Iris pigment epithelial cell (primary cell): ENCODE measurements around the gene PTBP1.

ENCODE experiments used
- DNase-seq: peaks from one replicate; pipeline ENCODE4 v3.0.0-alpha.2; 2011; ENCODE audit warnings: low read depth

Gene PTBP1

DNA sequence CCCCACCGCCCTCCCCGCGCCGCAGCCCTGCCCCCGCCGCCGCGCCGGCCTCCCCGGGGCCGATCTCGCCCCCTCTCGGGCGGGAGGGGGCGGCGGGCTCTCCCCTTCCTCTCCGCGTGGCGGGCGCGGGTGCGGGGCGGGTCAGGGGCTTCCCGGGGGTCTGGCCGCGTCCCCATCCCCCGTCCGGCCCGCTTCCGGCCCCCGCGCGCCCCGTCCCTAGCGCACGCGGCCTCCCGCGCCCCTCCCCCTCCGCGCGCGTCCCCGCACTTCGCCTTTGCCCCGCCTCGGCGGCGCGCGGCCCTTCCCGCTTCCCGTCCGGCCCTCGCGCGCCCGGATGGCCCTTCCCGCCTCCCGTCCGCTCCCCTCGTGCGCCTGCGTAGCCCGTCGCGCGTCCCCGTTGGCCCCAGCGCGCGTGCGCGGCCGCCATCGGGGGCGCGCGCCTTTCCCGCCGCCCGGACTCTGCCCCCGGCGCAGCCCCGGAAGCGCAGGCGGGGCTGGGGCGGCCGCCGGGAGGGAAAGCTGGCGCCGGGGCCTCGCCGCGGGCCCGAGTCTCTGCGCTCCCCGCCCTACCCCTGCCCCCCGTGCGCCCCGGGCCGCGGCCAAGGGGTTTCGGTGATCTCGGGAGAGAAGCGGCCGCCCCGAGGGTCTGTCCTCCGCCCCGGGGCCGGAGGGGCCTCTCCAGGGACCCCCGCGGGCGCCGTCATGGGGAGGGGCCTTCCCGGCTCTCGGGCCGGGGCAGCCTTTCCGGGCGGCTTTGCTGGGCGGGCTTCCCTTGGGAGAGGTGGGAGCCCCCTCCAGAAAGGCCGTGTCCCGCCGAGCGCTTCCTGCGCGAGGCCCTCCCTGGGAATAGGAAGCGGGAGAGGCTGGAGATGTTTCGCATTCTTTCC is 519 bp downstream of the PTBP1 start:
- DNase-seq, result peak; percentile 90

DNA sequence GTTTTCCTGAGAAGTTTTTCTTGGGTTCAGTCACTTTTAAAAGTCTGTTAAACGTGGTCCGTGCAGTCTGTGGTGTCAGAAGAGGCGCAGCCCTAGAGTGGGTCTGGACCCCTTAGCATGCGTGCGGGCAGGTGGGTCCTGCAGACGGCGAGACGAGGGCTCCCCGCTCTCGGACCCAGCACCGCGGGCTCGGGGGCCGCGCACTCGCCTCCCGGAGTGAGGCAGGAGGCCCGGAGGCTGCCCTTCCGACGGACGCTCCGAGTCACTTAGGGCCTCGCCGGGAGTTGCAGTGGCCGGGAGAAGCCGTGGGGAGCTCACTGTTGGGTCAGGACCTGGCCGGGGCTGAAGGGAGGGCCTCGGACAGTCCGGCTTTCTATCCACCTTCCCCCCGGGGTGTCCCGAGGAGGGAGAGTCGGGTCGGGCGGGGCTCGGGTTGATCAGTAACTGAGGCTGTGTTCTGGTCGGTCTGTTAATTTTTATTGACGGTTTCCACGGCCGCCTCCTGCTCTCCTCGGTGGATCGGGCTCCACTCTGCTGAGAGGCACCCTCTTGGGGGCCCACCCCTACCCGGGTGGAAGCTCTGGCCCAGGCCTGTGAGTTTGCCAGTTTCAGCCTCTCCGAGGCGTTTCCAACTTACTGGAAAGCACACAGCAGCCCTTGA is 1.3 kb downstream of the PTBP1 start:
- peak; percentile 29 for DNase-seq

DNA sequence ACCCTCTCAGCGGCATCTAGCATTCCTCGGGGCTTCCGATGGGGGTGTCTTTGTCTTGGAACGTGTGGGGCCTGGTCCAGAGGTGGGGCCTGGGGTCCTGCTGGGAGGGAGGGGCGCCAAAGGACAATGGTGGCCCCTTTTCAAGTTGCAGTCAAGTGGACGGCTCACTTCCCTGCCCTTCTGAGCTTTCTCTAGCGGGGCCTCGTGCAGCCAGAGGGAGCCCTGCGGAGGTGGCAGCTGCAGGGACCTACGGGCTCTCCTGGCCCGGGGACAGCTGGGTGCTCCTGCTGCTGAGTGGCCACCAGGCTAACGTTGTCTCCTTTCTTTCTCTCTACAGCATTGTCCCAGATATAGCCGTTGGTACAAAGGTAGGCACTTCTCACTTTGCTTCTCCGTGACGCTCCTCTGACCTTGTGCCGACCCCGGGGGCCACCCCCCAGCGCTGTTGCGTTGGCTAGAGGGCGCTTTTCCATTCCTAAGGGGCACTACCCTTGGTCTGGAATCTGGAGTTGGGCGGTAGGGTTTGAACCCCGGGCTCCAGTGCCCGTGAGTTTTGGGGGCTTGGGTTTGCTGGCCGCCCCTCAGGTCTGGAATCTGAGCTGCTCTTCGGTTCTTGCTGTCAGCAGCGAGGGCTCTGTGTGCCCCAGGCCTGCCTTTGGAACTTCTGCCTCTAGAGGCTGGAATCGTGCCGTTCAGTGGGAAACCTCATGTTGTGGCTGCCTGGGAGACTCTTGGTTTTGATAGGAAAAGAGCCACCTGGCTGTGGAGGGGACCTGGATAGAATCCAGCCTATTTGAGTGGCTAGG is 2.0 kb downstream of the PTBP1 start:
- DNase-seq, result peak; percentile 53

DNA sequence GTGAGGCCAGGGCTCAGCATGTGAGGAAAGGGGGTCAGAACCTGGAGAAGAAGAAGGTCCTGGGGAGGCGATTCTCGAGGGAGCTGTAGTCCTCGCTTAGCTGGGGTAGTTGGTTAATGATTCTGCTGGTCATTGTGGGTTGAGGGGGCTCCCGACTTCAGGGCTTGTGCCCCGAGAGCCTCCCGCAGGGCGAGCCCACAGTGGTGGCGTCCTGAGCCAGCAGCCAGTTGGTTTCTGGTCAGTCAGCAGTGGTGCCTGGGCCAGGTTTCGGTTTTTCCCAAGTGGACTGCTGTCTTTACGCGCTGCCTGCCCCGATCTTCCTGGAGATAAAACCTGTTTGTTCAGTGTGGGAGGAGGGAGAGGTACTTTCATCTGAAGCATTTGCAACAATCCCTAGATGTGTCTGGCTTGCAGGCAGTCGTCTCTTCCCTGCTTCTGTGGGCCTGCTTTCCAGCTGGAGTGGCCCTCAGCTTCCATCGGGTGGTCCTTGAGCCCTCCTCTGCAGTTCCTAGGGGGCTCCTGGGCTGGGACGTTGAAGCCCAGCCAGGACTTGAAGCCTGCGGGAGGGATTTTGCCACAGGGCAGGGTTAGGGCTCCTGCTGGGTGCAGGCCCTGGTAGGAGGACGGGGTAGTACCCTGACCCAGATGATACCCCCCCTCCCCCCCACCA is 3.2 kb downstream of the PTBP1 start:
- DNase-seq, result peak; percentile 67

DNA sequence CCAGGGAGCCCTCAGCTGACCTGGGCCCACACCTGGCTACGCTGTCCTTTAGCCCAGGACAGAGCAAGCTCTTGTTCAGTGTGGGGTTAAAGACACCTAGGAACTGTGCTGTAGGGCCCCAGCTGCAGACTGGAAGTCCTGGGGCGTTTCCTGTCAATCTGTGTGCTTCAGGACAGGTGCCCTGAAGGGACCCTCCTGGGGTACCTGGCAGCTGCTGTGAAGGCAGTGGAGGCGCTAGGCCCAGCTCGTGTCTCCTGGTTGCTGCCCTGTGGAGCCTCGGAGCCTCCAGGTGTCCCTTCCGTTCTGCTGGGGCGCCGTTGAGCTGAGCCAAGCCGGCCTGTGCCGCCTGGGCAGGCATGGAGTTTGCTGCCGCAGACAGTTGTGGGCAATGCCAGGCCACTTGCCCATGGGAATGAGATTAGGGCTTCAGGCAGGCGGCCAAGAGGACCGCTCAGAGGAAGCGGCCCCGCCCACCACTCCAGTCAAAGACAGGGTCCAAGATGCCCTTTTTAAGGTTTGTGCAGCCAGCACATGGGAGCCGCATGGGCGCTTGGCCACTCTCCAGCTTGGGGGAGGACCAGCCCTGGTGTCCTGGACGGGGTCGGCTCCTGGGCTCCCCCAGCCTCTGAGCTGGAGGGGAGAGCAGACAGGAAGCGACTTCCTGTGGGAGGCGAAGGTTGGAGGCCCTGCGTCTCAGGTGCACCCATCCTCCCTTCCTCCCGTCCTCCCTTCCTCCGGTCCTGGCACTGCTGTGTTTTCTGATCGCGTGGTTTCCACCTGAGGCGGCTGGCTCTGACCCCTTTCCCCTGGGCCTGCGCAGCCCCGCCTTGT is 4.0 kb downstream of the PTBP1 start:
- DNase-seq, result no peak

DNA sequence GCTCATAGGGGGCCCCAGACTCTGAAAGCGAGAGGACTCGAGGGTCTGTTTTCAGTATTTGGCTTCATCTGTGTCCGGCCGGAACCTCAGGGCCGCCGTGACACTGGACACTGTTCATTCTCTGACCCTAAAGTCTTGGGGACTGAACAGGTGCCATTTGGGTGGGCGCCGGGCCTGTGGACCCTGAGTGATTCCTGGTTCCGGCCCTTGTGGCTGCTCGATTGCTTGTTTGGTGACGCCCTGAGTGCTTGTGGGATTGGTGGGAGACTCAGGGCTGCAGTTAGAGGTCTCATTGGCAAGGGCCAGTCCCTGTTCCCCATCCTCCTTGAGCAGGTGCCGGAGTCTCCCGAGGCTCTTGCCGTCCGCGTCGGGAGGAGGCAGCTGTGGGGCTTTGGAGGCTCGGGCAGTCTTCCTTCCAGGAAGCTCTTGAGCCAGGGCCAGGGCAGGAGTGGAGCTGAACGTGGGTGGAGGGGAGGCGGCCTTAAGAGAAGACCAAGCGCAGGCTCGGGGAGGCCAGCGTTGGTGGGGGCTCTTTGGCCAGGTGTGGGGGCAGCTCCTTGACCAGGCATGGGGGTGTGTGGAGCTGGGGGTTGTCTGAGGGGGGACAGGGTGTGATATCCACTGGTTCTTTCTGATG is 4.7 kb downstream of the PTBP1 start:
- DNase-seq, result peak; percentile 77

DNA sequence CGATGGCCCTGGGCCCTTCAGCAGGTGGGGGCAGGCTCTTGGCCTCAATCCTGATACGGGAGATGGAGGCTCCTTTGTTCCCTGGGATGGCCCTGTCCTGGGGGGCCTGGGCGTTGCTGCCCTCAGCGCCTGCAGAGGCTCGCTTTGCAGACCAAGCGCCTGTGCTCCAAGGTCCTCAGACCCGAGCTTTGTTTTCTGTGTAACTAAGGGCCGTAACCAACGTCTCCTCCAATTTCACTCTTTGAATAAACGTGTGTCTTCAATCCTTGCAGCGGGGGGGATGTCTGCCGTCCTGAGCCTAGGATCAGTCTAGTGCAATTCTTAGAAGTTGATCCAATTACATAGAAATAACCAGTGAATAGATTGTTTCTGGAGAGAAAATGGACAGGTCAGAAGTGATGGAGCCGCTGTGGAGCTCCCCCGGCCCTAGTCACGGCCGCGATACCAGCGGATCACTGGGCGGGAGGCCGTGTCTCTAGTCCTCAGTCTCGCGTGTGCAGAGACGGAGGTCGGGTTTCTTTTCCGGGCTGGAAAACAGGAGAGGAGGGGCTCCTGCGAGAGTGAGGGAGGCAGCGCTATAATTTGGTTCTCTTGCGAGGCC is 5.3 kb downstream of the PTBP1 start:
- peak; percentile 74 for DNase-seq

DNA sequence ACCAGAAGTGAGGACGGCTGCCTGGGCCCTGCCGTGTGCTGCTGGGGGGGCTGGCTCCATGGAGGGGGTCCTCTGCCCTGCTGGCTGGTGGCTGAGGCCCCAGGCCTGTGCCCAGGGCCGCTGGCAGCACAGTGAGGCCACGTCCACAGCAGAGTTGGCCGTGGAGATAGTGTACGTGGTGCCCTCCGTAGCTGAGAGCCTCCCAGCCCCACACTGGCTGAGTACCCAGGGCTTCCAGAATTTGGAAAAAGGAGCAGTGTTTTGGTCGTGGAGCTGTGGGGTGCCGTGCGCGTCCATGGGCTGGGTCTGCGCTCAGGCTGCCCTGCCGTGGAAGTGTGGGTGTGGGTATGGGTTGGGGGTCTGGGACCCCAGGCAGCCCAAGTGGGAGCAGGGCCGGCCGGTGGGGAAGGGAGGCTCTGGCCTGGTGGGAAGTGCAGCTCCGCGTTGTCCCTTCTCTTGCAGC is 5.9 kb downstream of the PTBP1 start:
- no peak for DNase-seq

DNA sequence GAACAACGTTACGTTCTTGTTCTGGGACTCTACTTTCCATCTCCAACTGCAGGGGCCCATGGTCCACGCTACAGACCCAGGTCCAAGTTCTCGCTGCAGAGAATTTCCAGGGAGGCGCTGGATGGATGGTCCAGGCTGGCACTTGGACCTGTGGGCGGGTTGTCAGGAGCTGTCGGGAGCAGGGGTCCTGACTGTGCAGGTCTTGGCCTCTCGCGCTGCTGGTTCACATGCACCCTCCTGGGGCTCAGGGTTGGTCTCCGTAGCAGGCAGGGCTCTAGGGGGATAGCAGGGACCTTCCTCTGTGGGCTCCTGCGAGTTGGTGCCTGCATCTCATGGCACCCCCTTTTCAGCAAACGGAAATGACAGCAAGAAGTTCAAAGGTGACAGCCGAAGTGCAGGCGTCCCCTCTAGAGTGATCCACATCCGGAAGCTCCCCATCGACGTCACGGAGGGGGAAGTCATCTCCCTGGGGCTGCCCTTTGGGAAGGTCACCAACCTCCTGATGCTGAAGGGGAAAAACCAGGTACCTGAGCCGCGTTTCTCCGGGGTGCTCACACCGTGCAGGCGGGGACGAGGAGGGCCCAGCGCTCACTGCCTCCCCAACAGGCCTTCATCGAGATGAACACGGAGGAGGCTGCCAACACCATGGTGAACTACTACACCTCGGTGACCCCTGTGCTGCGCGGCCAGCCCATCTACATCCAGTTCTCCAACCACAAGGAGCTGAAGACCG is 6.6 kb downstream of the PTBP1 start:
- DNase-seq, result no peak

DNA sequence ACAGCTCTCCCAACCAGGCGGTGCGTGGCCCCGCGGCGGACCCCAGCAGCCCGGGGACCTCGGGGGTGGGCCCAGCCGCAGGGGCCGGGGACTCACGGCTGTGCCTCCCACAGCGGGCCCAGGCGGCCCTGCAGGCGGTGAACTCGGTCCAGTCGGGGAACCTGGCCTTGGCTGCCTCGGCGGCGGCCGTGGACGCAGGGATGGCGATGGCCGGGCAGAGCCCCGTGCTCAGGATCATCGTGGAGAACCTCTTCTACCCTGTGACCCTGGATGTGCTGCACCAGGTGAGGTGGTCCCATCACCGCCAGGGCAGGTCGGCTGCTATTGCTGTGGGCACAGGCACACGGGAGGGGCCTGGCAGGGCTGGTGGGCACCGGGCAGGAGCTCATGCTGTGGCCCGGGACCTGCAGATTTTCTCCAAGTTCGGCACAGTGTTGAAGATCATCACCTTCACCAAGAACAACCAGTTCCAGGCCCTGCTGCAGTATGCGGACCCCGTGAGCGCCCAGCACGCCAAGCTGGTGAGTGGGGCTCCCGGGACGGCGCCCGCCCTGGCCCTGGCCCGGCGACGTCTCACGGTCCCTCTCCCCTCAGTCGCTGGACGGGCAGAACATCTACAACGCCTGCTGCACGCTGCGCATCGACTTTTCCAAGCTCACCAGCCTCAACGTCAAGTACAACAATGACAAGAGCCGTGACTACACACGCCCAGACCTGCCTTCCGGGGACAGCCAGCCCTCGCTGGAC is 7.3 kb downstream of the PTBP1 start:
- DNase-seq, result no peak

DNA sequence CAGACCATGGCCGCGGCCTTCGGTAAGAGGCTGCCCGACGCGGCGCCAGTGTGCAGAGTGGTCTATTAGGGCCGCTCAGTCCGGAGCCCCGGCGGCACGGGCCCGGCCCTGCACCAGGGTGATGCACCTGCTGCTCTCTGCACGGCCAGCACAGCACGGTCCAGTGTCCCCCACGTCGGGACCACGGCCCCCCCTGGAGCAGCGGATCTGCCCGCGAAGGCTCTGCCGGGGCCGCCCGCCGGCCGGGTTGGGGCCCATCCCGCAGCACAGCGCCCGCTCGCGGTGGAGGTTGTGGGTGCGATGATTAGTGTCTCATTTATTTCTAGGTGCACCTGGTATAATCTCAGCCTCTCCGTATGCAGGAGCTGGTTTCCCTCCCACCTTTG is 7.9 kb downstream of the PTBP1 start:
- no peak for DNase-seq

DNA sequence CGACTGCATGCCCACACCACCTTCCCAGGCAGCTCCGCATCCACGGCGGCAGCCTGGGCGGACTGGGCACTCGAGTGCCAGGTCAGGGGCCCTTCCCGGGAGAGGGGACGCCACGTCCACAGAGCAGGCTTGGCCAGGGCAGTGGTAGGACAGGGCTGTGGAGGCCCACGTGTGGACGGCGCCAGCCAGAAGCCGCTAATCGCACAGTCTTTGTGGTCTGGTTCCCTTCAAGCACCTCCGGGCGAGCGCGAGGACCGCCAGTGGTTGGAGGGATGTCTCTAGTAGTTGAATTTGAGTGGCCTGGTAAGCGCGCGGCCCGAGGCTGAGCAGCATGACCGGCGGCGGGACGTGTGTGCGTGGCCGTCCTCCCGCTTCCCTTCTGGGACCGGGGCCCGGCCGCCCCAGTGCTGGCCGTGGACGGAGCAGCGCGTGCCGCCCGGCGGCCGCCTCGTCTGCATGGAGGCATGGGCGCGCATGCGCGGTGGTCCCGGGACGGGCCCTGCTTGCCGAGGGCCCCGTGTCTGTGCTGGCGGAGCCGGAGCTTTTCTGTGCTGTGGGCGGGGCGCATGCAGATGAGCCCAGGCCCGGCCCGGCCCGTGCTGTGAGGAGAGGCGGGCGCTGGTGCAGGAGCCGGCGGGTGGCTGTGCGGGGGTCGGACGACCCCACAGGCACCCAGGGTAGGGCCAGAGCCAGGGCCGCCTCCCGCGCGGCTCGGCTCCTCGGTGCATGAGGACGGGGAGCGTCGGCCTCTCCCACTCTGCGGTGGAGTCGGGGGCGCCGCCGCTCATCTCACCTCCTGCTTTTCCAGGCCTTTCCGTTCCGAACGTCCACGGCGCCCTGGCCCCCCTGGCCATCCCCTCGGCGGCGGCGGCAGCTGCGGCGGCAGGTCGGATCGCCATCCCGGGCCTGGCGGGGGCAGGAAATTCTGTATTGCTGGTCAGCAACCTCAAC is 8.6 kb downstream of the PTBP1 start:
- DNase-seq, result no peak

DNA sequence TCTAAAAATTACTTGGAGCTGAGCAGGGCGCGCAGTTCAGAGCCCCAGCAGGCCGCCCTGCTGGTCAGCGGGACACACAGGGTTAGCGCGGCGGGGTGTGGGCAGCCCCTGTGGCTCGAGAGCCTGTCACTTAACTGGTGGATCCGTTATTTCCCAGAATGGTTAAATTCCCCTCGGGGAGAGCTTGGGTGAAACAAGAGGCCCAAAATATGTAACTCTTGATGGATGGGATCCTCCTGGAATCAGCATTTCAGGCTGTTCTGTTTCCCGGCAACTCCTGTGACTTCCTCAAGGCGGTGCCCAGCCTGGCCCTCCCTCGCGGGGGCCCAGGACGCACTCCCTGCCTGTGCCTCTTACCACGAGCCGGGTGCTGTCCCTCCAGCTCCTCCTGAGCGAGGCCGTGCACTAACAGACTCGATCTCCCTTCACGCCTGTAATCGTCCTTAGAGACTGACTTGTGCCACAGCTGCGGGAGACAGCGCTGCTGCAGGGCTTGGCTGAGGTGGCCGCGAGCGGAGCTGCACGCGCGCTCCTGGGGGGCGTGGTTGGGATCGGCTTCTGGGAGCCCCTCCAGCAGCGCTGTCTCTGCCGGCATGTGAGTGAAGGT is 9.7 kb downstream of the PTBP1 start:
- no peak for DNase-seq

DNA sequence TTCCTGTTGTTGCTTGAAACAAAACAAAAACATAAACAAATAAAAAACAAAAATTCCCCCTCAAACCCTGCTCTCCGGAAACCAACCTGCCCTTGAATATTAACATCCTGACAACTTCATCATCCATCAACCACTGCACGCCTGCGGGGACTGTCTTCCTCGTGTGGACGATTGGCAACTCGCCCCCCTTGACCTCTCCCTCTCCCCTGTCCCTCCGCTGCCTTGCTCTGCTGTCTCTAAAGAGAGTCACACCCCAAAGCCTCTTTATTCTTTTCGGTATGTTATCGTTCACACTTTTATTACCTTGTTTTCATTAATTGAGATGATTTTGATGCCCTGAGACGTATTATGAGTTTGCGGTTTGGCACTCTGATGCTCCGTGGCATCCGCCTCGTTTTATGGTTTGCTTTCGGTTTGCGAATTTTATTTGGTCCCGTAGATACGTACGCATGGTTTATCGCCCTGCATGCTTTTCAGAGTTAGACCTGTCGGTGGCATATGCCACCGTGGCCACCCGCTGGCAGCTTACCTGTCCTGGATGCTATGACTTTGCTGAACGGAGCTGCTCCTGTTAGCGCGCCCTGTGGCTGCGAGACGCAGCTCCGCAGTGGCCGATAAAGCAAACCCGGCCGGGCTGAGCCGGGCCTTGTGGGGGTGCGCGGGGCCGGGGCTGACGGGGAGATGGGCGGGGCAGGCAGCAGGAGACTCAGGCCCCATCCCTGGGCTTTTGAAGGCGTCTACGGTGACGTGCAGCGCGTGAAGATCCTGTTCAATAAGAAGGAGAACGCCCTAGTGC is 10.6 kb downstream of the PTBP1 start:
- DNase-seq, result no peak

DNA sequence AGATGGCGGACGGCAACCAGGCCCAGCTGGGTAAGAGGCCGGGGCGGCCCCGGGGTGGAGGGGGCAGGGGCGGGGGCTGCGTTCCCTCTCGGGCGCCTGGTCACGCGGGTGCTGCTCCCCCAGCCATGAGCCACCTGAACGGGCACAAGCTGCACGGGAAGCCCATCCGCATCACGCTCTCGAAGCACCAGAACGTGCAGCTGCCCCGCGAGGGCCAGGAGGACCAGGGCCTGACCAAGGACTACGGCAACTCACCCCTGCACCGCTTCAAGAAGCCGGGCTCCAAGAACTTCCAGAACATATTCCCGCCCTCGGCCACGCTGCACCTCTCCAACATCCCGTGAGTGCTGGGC is 11.1 kb downstream of the PTBP1 start:
- DNase-seq, result no peak

DNA sequence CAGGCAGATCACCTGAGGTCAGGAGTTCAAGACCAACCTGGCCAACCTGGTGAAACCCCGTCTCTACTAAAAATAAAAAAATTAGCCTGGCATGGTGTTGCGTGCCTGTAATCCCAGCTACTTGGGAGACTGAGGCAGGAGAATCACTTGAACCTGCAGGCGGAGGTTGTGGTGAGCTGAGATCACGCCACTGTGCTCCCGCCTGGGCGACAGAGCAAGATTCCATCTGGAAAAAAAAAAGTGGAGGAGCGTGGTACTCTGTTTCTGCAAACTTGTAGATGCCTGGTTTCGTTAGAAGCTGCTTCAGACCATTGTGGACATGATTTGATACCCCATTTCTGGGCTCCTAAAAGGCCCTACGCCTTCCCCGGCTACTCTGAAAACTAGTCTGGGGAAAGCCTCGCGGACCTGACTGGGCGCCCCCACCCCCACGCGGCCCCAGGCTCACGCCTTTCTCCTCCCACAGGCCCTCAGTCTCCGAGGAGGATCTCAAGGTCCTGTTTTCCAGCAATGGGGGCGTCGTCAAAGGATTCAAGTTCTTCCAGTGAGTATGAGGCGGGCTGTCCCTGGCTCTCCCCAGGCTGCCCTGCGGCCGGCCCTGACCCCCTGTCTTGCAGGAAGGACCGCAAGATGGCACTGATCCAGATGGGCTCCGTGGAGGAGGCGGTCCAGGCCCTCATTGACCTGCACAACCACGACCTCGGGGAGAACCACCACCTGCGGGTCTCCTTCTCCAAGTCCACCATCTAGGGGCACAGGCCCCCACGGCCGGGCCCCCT is 13.0 kb downstream of the PTBP1 start:
- DNase-seq, result no peak
